Naive thymus-derived CD4-positive, alpha-beta T cell (primary cell): Measurements from ENCODE around the gene OTOS. TPM values are rescaled to one million over a fixed set of nuclear protein-coding genes. Genes with fewer than 3 reads are reported as not detected.

ENCODE experiments used
- ATAC-seq: fragments of 150-1000 bp; cut with Tn5 transposase; 2 replicates; pipeline ENCODE4 v1.10.0; 2021; ENCODE audit warnings: mild to moderate bottlenecking, moderate library complexity
- CTCF ChIA-PET: fragments of 350-600 bp; sonication (Branson Sonifier 250); formaldehyde crosslinking; loops from one replicate; lab custom pipeline; 2021; ENCODE audit warnings: antibody characterized with exemption; lab: Charles Lee
- POLR2A ChIA-PET: fragments of 350-600 bp; sonication (Branson Sonifier 250); formaldehyde crosslinking; loops from one replicate; lab custom pipeline; 2021; ENCODE audit warnings: antibody characterized with exemption, inconsistent platforms; lab: Charles Lee
- DNase-seq, 9 donors: peaks; one replicate each; pipeline versions ENCODE4 v3.0.0 to v3.0.0-alpha.2; 2020 to 2022; ENCODE audit warnings: mixed read lengths in 1 of 9
- H3K27ac ChIP-seq: one replicate; pipeline ENCODE4 v1.7.0; 2013; ENCODE audit warnings: mild to moderate bottlenecking, low read depth, low read length, moderate library complexity
- H3K27me3 ChIP-seq, 2 donors: one replicate each; pipeline ENCODE4 v1.7.0; 2013; ENCODE audit warnings: low read length in 2 of 2, mild to moderate bottlenecking in 2 of 2, moderate library complexity in 2 of 2; ENCODE audit not compliant: control insufficient read depth in 2 of 2, insufficient read depth in 2 of 2
- H3K36me3 ChIP-seq, 3 experiments: 1 replicate in 2 of 3; 2 replicates in 1 of 3; pipeline ENCODE4 v1.7.0; 2013; ENCODE audit warnings: low read length in 3 of 3, mild to moderate bottlenecking in 3 of 3, moderate library complexity in 1 of 3; ENCODE audit not compliant: insufficient read depth in 3 of 3, control insufficient read depth in 2 of 3
- H3K4me1 ChIP-seq, 2 donors: one replicate each; pipeline ENCODE4 v1.7.0; 2013; ENCODE audit warnings: low read length in 2 of 2, mild to moderate bottlenecking in 2 of 2, moderate library complexity in 1 of 2; ENCODE audit not compliant: control insufficient read depth in 2 of 2, insufficient read depth in 2 of 2
- H3K4me3 ChIP-seq: 2 replicates; pipeline ENCODE4 v1.7.0; 2013; ENCODE audit warnings: mild to moderate bottlenecking, low read length
- H3K9me3 ChIP-seq, 3 experiments: 1 replicate in 2 of 3; 2 replicates in 1 of 3; pipeline ENCODE4 v1.7.0; 2013; ENCODE audit warnings: low read length in 3 of 3; ENCODE audit not compliant: control insufficient read depth in 2 of 3
- H3K27ac Mint-ChIP-seq, 9 donors: one replicate each; pipeline ENCODE4 v1.8.0; 2020 to 2022; ENCODE audit warnings: mixed read lengths in 9 of 9, mild to moderate bottlenecking in 8 of 9, moderate library complexity in 5 of 9, inconsistent platforms in 2 of 9
- H3K27me3 Mint-ChIP-seq, 5 donors: one replicate each; pipeline ENCODE4 v1.8.0; 2021 to 2022; ENCODE audit warnings: mixed read lengths in 5 of 5, mild to moderate bottlenecking in 1 of 5
- H3K36me3 Mint-ChIP-seq, 5 donors: one replicate each; pipeline ENCODE4 v1.8.0; 2020 to 2022; ENCODE audit warnings: mixed read lengths in 5 of 5, mild to moderate bottlenecking in 3 of 5, inconsistent platforms in 1 of 5
- H3K4me1 Mint-ChIP-seq, 7 donors: one replicate each; pipeline ENCODE4 v1.8.0; 2020 to 2022; ENCODE audit warnings: mixed read lengths in 7 of 7, mild to moderate bottlenecking in 3 of 7, inconsistent platforms in 1 of 7
- H3K4me3 Mint-ChIP-seq, 10 donors: one replicate each; pipeline ENCODE4 v1.8.0; 2020 to 2022; ENCODE audit warnings: mild to moderate bottlenecking in 10 of 10, mixed read lengths in 10 of 10, moderate library complexity in 6 of 10, inconsistent platforms in 2 of 10
- H3K9me3 Mint-ChIP-seq, 11 donors: one replicate each; pipeline ENCODE4 v1.8.0; 2020 to 2022; ENCODE audit warnings: mixed read lengths in 11 of 11, mild to moderate bottlenecking in 4 of 11, inconsistent platforms in 1 of 11, moderate library complexity in 1 of 11
- intact Hi-C, 2 donors: fragments of 100-400 bp; cut with micrococcal nuclease; formaldehyde crosslinking; loops; one replicate each; pipeline ENCODE4 v1.15.1; 2023
- polyA plus RNA-seq, 2 donors: library from polyadenylated mRNA; unstranded; fragments of 300-500 nt; fragmentation: Illumina TruSeq; gene quantifications; one replicate each; pipeline ENCODE4 v1.2.3, GENCODE V29; 2021
- total RNA-seq, 6 experiments: library from RNA in 5 of 6; stranded (reverse) in 5 of 6; gene quantifications; 1 replicate in 5 of 6; 2 replicates in 1 of 6; pipeline ENCODE4 v1.2.3 and lab custom pipeline; 2021 to 2026

Gene OTOS
- total and polyA plus RNA-seq, 7 experiments from 2014 or later: not detected

DNA sequence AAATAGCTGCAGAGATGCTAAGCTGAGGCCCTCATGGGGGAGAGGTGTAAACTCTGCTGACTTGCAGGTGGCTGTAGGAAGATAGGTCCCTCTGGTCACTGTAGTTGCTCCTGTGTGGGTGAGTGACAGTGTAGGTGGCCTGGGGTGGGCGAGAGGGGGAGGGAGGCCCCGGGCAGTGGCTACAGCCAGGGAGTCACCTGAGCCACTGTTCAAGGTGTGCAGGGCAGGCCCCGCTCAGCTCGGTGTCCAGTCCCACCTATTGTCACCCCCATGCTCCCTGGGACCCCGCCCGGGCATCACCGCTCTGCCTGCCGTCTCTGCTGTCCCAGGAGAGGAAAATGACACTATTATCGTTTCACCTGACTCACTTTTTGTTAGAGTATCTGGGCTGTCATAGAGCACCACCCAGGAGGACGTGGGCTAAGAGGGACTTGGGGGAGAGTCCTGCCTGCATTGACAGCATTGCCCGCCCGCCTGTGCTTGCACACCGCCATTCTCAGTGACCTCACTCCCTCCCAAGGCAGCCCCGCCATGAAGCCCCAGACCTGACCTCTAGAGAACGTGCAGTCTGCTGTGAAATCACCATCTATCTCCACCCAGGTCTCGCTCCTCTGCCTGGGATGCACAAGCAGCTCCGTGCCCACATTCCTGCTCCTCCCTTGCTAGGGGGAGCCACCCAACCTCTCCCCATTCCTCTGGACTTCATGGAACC, 33.5 kb downstream of the OTOS start:
- Histone ChIP-seq H3K9me3 (no peaks in the 10 kb centered on the region), H3K27me3 (no peaks in the 10 kb centered on the region), H3K4me1 (no peaks in the 10 kb centered on the region), H3K36me3 (no peaks in the 10 kb centered on the region), H3K27ac (no peak overlapping the region), H3K4me3 (no peak overlapping the region)
- H3K4me3 Mint-ChIP-seq: no peak overlapping the region
- intact Hi-C loops: no loop called here
- H3K9me3 Mint-ChIP-seq: no peaks in the 10 kb centered on the region
- no peaks in the 10 kb centered on the region for H3K36me3 Mint-ChIP-seq
- DNase-seq: no peak
- no peak for ATAC-seq
- no peak overlapping the region for H3K27ac Mint-ChIP-seq
- POLR2A ChIA-PET: no interaction called here
- H3K27me3 Mint-ChIP-seq: peaks cover 2 to 31% (median 25%) of the 10 kb centered on the region in 5 donors
- CTCF ChIA-PET: interaction anchor here (0.6 kb wide), 1 partner anchor 418 kb away, joined by 5 read pairs; no protein-coding TSS in a partner anchor
- no peaks in the 10 kb centered on the region for H3K4me1 Mint-ChIP-seq

GRCh38 chr2:240105982-240106381, 34.5 kb downstream of the OTOS start:
- Mint-ChIP-seq H3K9me3 (peaks cover 0 to 1% (median 0%) of the 10 kb centered on the region in 11 donors), H3K36me3 (no peaks in the 10 kb centered on the region), H3K4me3 (no peak overlapping the region), H3K27ac (no peak overlapping the region), H3K27me3 (peaks cover 8 to 29% (median 23%) of the 10 kb centered on the region in 5 donors), H3K4me1 (no peaks in the 10 kb centered on the region)
- Histone ChIP-seq H3K4me1 (no peaks in the 10 kb centered on the region), H3K27me3 (no peaks in the 10 kb centered on the region), H3K27ac (no peak overlapping the region), H3K36me3 (no peaks in the 10 kb centered on the region), H3K9me3 (no peaks in the 10 kb centered on the region), H3K4me3 (no peak overlapping the region)
- ChIA-PET CTCF (interaction anchor here (0.5 kb wide), 2 partner anchors 8 to 26 kb away, joined by 3 to 5 read pairs; no protein-coding TSS in a partner anchor), POLR2A (no interaction called here)
- intact Hi-C loops: no loop called here
- no peak for DNase-seq
- no peak for ATAC-seq

GRCh38 chr2:240103136-240103535, 37.3 kb downstream of the OTOS start:
- no peak overlapping the region for H3K4me3 ChIP-seq
- no peaks in the 10 kb centered on the region for H3K36me3 ChIP-seq
- Mint-ChIP-seq H3K9me3 (peaks cover 0 to 10% (median 6%) of the 10 kb centered on the region in 11 donors), H3K27ac (no peak overlapping the region), H3K36me3 (peaks cover 0 to 4% (median 0%) of the 10 kb centered on the region in 5 donors), H3K4me1 (no peaks in the 10 kb centered on the region), H3K27me3 (peaks cover 30 to 49% (median 35%) of the 10 kb centered on the region in 5 donors), H3K4me3 (no peak overlapping the region)
- no peaks in the 10 kb centered on the region for H3K4me1 ChIP-seq
- H3K9me3 ChIP-seq: no peaks in the 10 kb centered on the region
- no peak for ATAC-seq
- CTCF ChIA-PET: no interaction called here
- no peak for DNase-seq
- no peak overlapping the region for H3K27ac ChIP-seq
- intact Hi-C loops: no loop called here
- POLR2A ChIA-PET: no interaction called here
- no peaks in the 10 kb centered on the region for H3K27me3 ChIP-seq

- Mint-ChIP-seq H3K9me3 (peaks cover 0 to 28% (median 9%) of the 10 kb centered on the region in 11 donors), H3K4me1 (no peaks in the 10 kb centered on the region), H3K4me3 (no peak overlapping the region), H3K27ac (no peak overlapping the region), H3K27me3 (peaks cover 59 to 87% (median 68%) of the 10 kb centered on the region in 5 donors), H3K36me3 (peaks cover 0 to 6% (median 0%) of the 10 kb centered on the region in 5 donors)
- DNase-seq (no peak), ATAC-seq (no peak)
- Histone ChIP-seq H3K4me1 (no peaks in the 10 kb centered on the region), H3K27ac (no peak overlapping the region), H3K27me3 (peaks cover 0 to 11% of the 10 kb centered on the region in 2 donors), H3K9me3 (peaks cover 0 to 6% (median 0%) of the 10 kb centered on the region in 3 experiments), H3K36me3 (no peaks in the 10 kb centered on the region), H3K4me3 (no peak overlapping the region)
- ChIA-PET CTCF (interaction anchor here (0.7 kb wide), 1 partner anchor 8 kb away, joined by 5 read pairs; no protein-coding TSS in a partner anchor), POLR2A (no interaction called here)
- intact Hi-C loops: no loop called here
Measured at GRCh38 chr2:240098349-240098748, 42.1 kb downstream of the OTOS start.

DNA sequence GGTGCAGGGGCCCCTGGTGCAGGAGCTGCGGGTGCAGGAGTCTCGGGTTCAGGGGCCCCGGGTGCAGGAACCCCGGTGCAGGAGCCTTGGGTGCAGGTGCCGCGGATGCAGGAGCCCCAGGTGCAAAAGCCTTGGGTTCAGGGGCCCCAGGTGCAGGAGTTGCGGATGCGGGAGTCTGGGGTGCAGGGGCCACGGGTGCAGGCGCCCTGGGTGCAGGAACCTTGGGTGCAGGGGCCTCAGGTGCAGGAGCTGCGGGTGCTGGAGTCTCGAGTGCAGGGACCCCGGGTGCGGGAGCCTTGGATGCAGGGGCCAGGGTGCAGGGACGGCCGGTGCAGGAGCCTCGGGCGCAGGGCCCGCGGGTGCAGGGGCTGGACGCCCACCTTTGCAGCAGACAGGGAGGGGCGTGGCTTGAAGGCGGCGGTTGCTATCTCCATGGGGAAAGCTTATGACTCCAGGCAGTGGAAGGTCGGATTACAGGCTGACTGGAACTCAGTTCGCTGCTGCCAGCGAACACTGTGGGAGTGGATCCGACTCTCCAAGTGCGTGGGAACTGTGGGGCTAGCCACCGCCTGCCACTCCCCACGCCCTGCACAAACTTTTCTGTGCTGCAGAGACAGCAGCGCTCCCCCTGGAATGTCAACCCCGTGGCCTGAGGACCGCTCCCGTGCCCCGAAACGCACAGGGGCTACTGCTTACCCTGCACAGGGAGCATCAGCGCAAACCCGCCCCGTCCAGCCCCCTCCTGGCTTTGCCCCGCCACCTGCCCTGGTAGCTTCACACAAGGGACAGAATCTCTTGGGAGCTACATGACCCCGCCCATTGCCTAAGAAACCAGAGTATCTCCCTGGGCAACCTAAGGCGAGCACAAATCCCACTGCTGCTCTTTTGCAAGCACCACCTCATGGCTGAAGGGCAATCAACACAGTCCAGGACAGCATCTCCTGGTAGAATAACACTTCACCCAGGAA, 44.6 kb downstream of the OTOS start:
- Mint-ChIP-seq H3K9me3 (peaks cover 0 to 35% (median 12%) of the 10 kb centered on the region in 11 donors), H3K36me3 (peaks cover 0 to 6% (median 4%) of the 10 kb centered on the region in 5 donors), H3K27me3 (peaks cover 63 to 84% (median 71%) of the 10 kb centered on the region in 5 donors), H3K4me1 (no peaks in the 10 kb centered on the region), H3K4me3 (no peak overlapping the region), H3K27ac (no peak overlapping the region)
- no peak for ATAC-seq
- Histone ChIP-seq H3K4me3 (no peak overlapping the region), H3K27ac (no peak overlapping the region), H3K9me3 (peaks cover 0 to 6% (median 0%) of the 10 kb centered on the region in 3 experiments), H3K27me3 (peaks cover 0 to 11% of the 10 kb centered on the region in 2 donors), H3K4me1 (no peaks in the 10 kb centered on the region), H3K36me3 (no peaks in the 10 kb centered on the region)
- no peak for DNase-seq
- intact Hi-C loops: no loop called here
- ChIA-PET POLR2A (no interaction called here), CTCF (interaction anchor here (0.6 kb wide), 1 partner anchor 48 kb away, joined by 4 read pairs; no protein-coding TSS in a partner anchor)

DNA sequence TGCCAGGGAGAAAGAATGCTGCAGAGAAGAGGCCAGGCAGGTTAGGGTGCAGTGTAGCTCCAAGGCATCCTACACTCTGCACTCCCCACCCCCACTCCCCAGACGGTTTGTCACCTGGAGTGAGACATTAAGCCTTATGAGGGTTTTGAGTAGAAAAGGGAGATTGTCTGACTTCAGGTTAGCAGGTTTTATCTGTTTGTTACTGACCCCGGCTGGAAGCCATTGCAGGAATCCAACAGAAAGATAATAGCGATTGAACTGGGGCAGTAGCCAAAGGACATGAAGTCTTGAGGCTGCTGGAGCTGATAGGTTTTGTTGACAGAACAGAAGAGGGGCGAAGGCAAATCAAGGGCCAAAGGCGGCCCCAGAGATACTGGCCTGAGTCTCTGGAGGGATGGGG, 51.2 kb downstream of the OTOS start:
- intact Hi-C loops: no loop called here
- Histone ChIP-seq H3K4me1 (no peaks in the 10 kb centered on the region), H3K27me3 (peaks cover 0 to 5% of the 10 kb centered on the region in 2 donors), H3K36me3 (no peaks in the 10 kb centered on the region), H3K27ac (no peak overlapping the region), H3K9me3 (peaks cover 0 to 10% (median 0%) of the 10 kb centered on the region in 3 experiments), H3K4me3 (no peak overlapping the region)
- ATAC-seq: no peak
- POLR2A ChIA-PET: no interaction called here
- no peak for DNase-seq
- peaks cover 0 to 5% (median 0%) of the 10 kb centered on the region in 5 donors for H3K36me3 Mint-ChIP-seq
- CTCF ChIA-PET: no interaction called here
- no peaks in the 10 kb centered on the region for H3K4me1 Mint-ChIP-seq
- peaks cover 28 to 73% (median 50%) of the 10 kb centered on the region in 5 donors for H3K27me3 Mint-ChIP-seq
- no peak overlapping the region for H3K27ac Mint-ChIP-seq
- peaks cover 0 to 37% (median 22%) of the 10 kb centered on the region in 11 donors for H3K9me3 Mint-ChIP-seq
- H3K4me3 Mint-ChIP-seq: no peak overlapping the region
